Naive thymus-derived CD8-positive, alpha-beta T cell (primary cell): ENCODE results near the gene XRCC1. TPM values are rescaled to one million over a fixed set of nuclear protein-coding genes. Genes with fewer than 3 reads are reported as not detected.
"Not testable (repeated sequence)": the region's sequence is repeated elsewhere in the genome, so short reads cannot be mapped to it uniquely, and the experiment has no call there.

ENCODE experiments used
- ATAC-seq, 2 donors: fragments of 150-1000 bp; cut with Tn5 transposase in 1 of 2; sonication (Bioruptor Pico), chemical (Tn5 transposase) in 1 of 2; 1 replicate in 1 of 2; 2 replicates in 1 of 2; pipeline ENCODE4 v1.10.0; 2021; ENCODE audit warnings: mild to moderate bottlenecking in 2 of 2, moderate library complexity in 2 of 2
- POLR2A ChIA-PET: fragments of 350-600 bp; sonication (Branson Sonifier 250); formaldehyde crosslinking; loops from one replicate; lab custom pipeline; 2021; ENCODE audit warnings: antibody characterized with exemption; lab: Charles Lee
- DNase-seq, 10 donors: peaks; one replicate each; pipeline versions ENCODE4 v3.0.0 to v3.0.0-alpha.2; 2020 to 2022
- H3K27ac Mint-ChIP-seq, 10 donors: one replicate each; pipeline ENCODE4 v1.8.0; 2020 to 2022; ENCODE audit warnings: mild to moderate bottlenecking in 10 of 10, mixed read lengths in 10 of 10, moderate library complexity in 4 of 10, inconsistent platforms in 1 of 10
- H3K27me3 Mint-ChIP-seq, 5 donors: one replicate each; pipeline ENCODE4 v1.8.0; 2021 to 2022; ENCODE audit warnings: mixed read lengths in 5 of 5
- H3K36me3 Mint-ChIP-seq, 3 donors: one replicate each; pipeline ENCODE4 v1.8.0; 2020 to 2022; ENCODE audit warnings: mixed read lengths in 3 of 3, mild to moderate bottlenecking in 2 of 3, inconsistent platforms in 1 of 3
- H3K4me1 Mint-ChIP-seq, 4 donors: one replicate each; pipeline ENCODE4 v1.8.0; 2021 to 2022; ENCODE audit warnings: mixed read lengths in 4 of 4
- H3K4me3 Mint-ChIP-seq, 10 donors: one replicate each; pipeline ENCODE4 v1.8.0; 2020 to 2022; ENCODE audit warnings: mild to moderate bottlenecking in 10 of 10, mixed read lengths in 10 of 10, moderate library complexity in 6 of 10, inconsistent platforms in 1 of 10
- H3K9me3 Mint-ChIP-seq, 9 donors: one replicate each; pipeline ENCODE4 v1.8.0; 2020 to 2022; ENCODE audit warnings: mixed read lengths in 9 of 9, mild to moderate bottlenecking in 3 of 9, inconsistent platforms in 1 of 9, moderate library complexity in 1 of 9
- polyA plus RNA-seq, 3 donors: library from polyadenylated mRNA; unstranded; fragments of 300-500 nt; fragmentation: Illumina TruSeq; gene quantifications; one replicate each; pipeline ENCODE4 v1.2.3, GENCODE V29; 2021
- total RNA-seq, 8 experiments: library from RNA in 2 of 8; stranded (reverse) in 2 of 8; gene quantifications; one replicate each; pipeline ENCODE4 v1.2.3 and lab custom pipeline; 2021 to 2026

XRCC1 gene
- total and polyA plus RNA-seq, 5 experiments from 2014 or later = 16.8 to 39.0 (median 34.6) TPM

DNA sequence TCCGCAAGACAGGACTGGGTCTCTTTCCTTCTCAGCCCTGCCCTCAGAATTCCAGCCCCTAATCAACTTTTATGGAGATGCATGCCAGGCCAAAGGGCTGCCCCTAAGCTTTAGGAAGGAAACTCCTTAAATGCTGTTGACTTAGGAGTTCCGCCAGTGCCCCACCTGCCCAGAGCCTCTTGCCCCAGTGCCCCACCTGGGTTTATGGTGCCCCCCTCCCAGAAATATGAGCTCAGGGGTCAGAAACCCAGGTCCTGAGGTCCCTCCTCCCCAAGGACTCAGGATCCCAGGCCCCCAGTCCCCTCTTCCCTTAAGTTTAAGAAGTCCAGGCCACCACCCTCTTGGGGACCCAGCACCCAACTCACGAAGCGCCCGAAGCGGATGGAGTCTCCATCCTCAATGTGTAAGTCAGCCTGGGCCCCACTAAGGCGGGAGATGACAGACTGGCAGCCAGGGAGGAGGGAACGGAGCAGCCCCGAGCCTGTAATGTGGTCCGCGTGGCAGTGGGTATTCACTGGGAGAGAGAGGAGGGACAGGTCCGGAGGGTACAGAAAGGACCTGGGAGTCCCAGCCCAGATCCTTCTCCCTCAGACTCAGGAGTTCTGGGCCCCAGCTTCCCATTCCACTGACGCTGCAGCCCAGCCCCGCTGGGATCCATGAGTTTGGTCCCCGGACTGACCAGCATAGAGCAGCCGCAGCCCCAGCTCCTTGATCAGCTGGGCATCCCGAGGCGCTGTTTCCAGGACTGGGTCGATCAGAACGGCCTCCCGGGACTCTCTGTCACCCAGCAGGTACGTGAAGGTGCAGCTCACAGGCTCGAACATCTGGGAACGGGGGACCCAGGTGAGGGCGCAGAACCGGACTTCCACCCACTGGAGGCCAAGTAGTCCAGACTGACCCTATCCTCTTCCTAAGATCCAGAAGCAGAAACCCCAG, 49.2 kb downstream of the XRCC1 start:
- H3K27ac Mint-ChIP-seq = peak overlapping the region; percentile 75 to 95 (median 90)
- ATAC-seq = peak; percentile 29 to 32
- H3K36me3 Mint-ChIP-seq = peaks cover 0 to 2% (median 0%) of the 10 kb centered on the region in 3 donors

GRCh38 chr19:43524922-43525835, 50.1 kb downstream of the XRCC1 start:
- no peaks in the 10 kb centered on the region for H3K27me3 Mint-ChIP-seq
- H3K36me3 Mint-ChIP-seq = peaks cover 0 to 2% (median 0%) of the 10 kb centered on the region in 3 donors
- peaks cover 10 to 36% (median 27%) of the 10 kb centered on the region in 4 donors for H3K4me1 Mint-ChIP-seq
- ATAC-seq (peak; percentile 60 to 76), DNase-seq (peak in 7 of 10 donors; percentile 2 to 69 (median 38))
- POLR2A ChIA-PET = interaction anchor here (0.6 to 3.0 kb wide), 7 partner anchors 8 to 90 kb away, joined by 3 to 21 read pairs (median 8); partner anchors contain the start of genes IRGQ, ZNF575 and ZNF576
- peak overlapping the region; percentile 75 to 95 (median 88) for H3K27ac Mint-ChIP-seq
- H3K9me3 Mint-ChIP-seq = no peaks in the 10 kb centered on the region
- H3K4me3 Mint-ChIP-seq = peak overlapping the region; percentile 73 to 94 (median 79)

More for the DNA sequence above, 49.2 kb downstream of the XRCC1 start:
- peak in 2 of 10 donors; percentile 16 to 19 for DNase-seq
- Mint-ChIP-seq H3K9me3 (no peaks in the 10 kb centered on the region), H3K4me1 (peaks cover 10 to 36% (median 27%) of the 10 kb centered on the region in 4 donors), H3K27me3 (no peaks in the 10 kb centered on the region), H3K4me3 (peak overlapping the region; percentile 73 to 94 (median 79))
- POLR2A ChIA-PET = interaction anchor here (0.6 to 3.0 kb wide), 5 partner anchors 55 to 87 kb away, joined by 3 to 21 read pairs (median 11); partner anchors contain the start of genes IRGQ and ZNF576

DNA sequence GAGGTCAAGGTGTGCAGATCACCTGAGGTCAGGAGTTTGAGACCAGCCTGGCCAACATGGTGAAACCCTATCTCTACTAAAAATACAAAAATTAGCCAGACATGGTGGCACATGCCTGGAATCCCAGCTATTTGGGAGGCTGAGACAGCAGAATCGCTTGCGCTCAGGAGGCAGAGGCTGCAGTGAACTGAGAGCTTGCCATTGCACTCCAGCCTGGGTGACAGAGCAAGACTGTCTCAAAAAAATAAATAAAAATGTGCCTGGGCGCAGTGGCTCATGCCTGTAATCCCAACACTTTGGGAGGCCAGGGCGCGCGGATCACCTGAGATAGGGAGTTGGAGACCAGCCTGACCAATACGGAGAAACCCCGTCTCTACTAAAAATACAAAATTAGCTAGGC, 51.6 kb downstream of the XRCC1 start:
- not testable (repeated sequence) for H3K27me3 Mint-ChIP-seq, H3K4me3 Mint-ChIP-seq, H3K36me3 Mint-ChIP-seq, ATAC-seq, H3K9me3 Mint-ChIP-seq, DNase-seq
- peaks cover 14 to 43% (median 32%) of the 10 kb centered on the region in 4 donors for H3K4me1 Mint-ChIP-seq
- peak overlapping the region in 1 of 10 donors; percentile 18 for H3K27ac Mint-ChIP-seq
- POLR2A ChIA-PET = interaction anchor here (0.6 to 3.0 kb wide), 3 partner anchors 10 to 89 kb away, joined by 3 to 21 read pairs (median 4); partner anchors contain the start of gene ZNF575

DNA sequence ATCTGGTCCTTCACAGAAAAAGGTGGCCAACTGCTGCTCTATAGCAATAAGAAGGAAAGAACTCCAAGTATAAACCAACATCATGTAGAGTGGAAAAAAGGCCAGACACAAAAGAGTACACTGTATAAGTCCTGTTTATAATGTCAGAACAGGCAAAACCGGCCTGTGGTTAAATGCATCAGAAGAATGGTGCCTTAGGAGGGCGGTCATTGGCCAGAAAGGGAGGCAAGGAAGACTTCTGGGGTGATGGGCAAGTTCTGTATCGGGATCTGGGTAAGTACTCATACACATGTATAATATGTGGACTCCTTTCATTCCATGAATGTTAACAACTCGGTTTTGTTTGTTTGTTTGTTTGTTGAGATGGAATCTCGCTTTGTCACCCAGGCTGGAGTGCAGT, 52.4 kb downstream of the XRCC1 start:
- POLR2A ChIA-PET = interaction anchor here (0.6 to 1.1 kb wide), 2 partner anchors 60 to 88 kb away, joined by 3 read pairs; no protein-coding TSS in a partner anchor
- Mint-ChIP-seq H3K4me3 (peak overlapping the region in 1 of 10 donors; percentile 15), H3K27ac (peak overlapping the region in 7 of 10 donors; percentile 2 to 77 (median 43)), H3K27me3 (no peaks in the 10 kb centered on the region), H3K36me3 (peaks cover 0 to 6% (median 2%) of the 10 kb centered on the region in 3 donors), H3K9me3 (no peaks in the 10 kb centered on the region), H3K4me1 (peaks cover 16 to 43% (median 33%) of the 10 kb centered on the region in 4 donors)
- ATAC-seq (no peak), DNase-seq (no peak)

- peak; percentile 69 to 88 (median 78) for DNase-seq
- peak overlapping the region in 6 of 10 donors; percentile 23 to 73 (median 44) for H3K27ac Mint-ChIP-seq
- POLR2A ChIA-PET = interaction anchor here (0.5 to 3.8 kb wide), 14 partner anchors 8 to 417 kb away, joined by 3 to 52 read pairs (median 4); partner anchors contain the start of genes IRGQ and ZNF576
- H3K4me1 Mint-ChIP-seq = peaks cover 9 to 17% (median 16%) of the 10 kb centered on the region in 4 donors
- peak; percentile 89 to 95 for ATAC-seq
- no peaks in the 10 kb centered on the region for H3K9me3 Mint-ChIP-seq
- no peaks in the 10 kb centered on the region for H3K27me3 Mint-ChIP-seq
- H3K36me3 Mint-ChIP-seq = peaks cover 0 to 14% (median 2%) of the 10 kb centered on the region in 3 donors
- peak overlapping the region in 3 of 10 donors; percentile 2 to 16 (median 13) for H3K4me3 Mint-ChIP-seq
Observed at GRCh38 chr19:43519436-43520088, 55.8 kb downstream of the XRCC1 start.

DNA sequence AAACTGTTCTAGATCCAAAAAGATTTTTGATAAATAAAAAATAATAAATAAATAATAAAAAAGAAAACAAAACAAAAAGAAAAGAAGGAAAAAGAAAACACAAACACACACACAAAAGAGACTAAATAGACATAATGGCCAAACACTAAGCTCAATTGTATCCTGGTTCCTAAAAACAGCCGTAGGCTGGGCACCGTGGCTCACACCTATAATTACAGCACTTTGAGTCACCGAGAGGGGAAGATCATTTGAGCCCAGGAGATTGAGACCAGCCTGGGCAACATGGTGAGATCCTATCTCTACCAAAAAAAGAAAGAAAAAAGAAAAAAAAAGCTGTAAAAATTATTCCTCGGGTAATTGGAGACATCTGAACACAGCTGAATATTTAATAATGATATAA, 57.3 kb downstream of the XRCC1 start:
- DNase-seq (no peak), ATAC-seq (no peak)
- Mint-ChIP-seq H3K36me3 (peaks cover 0 to 19% (median 2%) of the 10 kb centered on the region in 3 donors), H3K9me3 (no peaks in the 10 kb centered on the region), H3K4me1 (peaks cover 9 to 16% (median 11%) of the 10 kb centered on the region in 4 donors), H3K27ac (peak overlapping the region in 2 of 10 donors; percentile 22 to 47), H3K4me3 (no peak overlapping the region), H3K27me3 (no peaks in the 10 kb centered on the region)
- POLR2A ChIA-PET = interaction anchor here (0.6 to 3.8 kb wide), 7 partner anchors 8 to 89 kb away, joined by 3 to 52 read pairs (median 6); no protein-coding TSS in a partner anchor

DNA sequence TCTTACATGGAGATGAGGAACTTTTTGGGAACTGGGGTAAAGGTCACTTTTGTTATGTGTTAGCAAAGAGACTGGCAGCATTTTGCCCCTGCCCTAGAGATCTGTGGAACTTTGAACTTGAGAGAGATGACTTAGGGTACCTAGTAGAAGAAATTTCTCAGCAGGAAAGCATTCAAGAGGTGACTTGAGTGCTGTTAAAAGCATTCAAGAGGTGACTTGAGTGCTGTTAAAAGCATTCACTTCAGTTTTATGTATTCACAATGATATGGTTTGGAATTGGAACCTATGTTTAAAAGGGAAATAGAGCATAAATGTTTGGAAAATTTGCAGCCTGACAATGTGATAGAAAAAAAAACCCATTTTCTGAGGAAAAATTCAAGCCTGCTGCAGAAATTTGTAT, 62.9 kb downstream of the XRCC1 start:
- H3K27me3 Mint-ChIP-seq, DNase-seq, H3K4me1 Mint-ChIP-seq, H3K9me3 Mint-ChIP-seq, ATAC-seq, POLR2A ChIA-PET, H3K4me3 Mint-ChIP-seq: not testable (repeated sequence)
- Mint-ChIP-seq H3K27ac (peak overlapping the region in 1 of 10 donors; percentile 32), H3K36me3 (peaks cover 0 to 45% (median 3%) of the 10 kb centered on the region in 3 donors)

DNA sequence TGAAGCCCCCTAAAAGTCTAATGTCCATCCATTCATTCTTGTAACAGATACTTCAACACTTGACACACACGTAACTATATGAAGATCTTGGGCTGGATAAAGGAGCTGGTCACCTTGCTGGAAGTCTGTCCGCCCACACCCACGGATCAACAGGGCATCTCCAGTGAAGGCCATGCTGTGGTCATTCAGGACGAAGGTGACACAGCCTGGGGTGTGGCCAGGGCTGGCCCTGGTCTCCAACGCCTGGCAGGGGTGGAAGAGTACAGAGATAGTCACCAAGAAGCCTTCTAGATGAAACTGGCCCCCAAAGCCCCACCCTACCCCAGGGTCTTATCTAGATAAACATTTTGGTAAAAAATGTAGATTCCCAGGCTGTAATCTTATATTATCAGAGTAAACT, 64.0 kb downstream of the XRCC1 start:
- POLR2A ChIA-PET = interaction anchor here (1.0 kb wide), 1 partner anchor 51 kb away, joined by 3 read pairs; no protein-coding TSS in a partner anchor
- peak overlapping the region in 1 of 10 donors; percentile 41 for H3K27ac Mint-ChIP-seq

GRCh38 chr19:43510713-43511112, 64.6 kb downstream of the XRCC1 start:
- H3K9me3 Mint-ChIP-seq = no peaks in the 10 kb centered on the region
- POLR2A ChIA-PET = interaction anchor here (0.9 to 1.5 kb wide), 2 partner anchors 8 to 47 kb away, joined by 3 to 5 read pairs; no protein-coding TSS in a partner anchor
- no peak overlapping the region for H3K4me3 Mint-ChIP-seq

More for the DNA sequence above, 64.0 kb downstream of the XRCC1 start:
- Mint-ChIP-seq H3K27me3 (no peaks in the 10 kb centered on the region), H3K4me3 (no peak overlapping the region), H3K9me3 (no peaks in the 10 kb centered on the region), H3K36me3 (peaks cover 0 to 43% (median 3%) of the 10 kb centered on the region in 3 donors), H3K4me1 (peaks cover 0 to 5% (median 0%) of the 10 kb centered on the region in 4 donors)
- ATAC-seq = no peak
- DNase-seq = no peak

DNA sequence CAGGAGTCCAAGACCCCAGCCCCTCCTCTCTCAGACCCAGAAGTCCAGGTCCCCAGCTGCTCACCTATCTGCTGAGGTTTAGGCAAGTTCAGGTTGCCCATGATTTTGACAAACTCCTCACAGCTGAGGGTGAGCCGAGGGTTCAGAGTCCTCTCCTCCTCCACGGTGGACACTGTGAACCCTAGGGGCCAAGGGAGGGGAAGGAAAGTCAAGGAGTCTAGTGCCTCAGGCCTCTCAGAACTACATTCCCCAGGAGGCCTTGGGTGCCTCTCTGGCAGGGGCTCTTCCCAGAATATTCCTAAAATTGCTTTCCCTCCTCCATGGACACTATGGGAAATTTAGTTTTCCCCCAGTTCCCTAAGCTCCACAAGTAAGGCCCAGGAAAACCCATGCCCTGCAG, 67.4 kb downstream of the XRCC1 start:
- DNase-seq = no peak
- no peaks in the 10 kb centered on the region for H3K9me3 Mint-ChIP-seq
- H3K27me3 Mint-ChIP-seq = no peaks in the 10 kb centered on the region
- POLR2A ChIA-PET = interaction anchor here (0.6 kb wide), 1 partner anchor 43 kb away, joined by 4 read pairs; no protein-coding TSS in a partner anchor
- H3K27ac Mint-ChIP-seq = peak overlapping the region in 6 of 10 donors; percentile 36 to 85 (median 68)
- no peak for ATAC-seq
- peaks cover 10 to 24% (median 18%) of the 10 kb centered on the region in 4 donors for H3K4me1 Mint-ChIP-seq
- no peak overlapping the region for H3K4me3 Mint-ChIP-seq
- H3K36me3 Mint-ChIP-seq = peaks cover 0 to 37% (median 3%) of the 10 kb centered on the region in 3 donors

More at GRCh38 chr19:43510713-43511112, 64.6 kb downstream of the XRCC1 start:
- ATAC-seq = no peak
- DNase-seq = no peak
- peaks cover 0 to 45% (median 3%) of the 10 kb centered on the region in 3 donors for H3K36me3 Mint-ChIP-seq
- H3K4me1 Mint-ChIP-seq = peaks cover 0 to 2% (median 0%) of the 10 kb centered on the region in 4 donors
- H3K27ac Mint-ChIP-seq = peak overlapping the region in 1 of 10 donors; percentile 15
- H3K27me3 Mint-ChIP-seq = no peaks in the 10 kb centered on the region

GRCh38 chr19:43506629-43507028, 68.7 kb downstream of the XRCC1 start:
- DNase-seq (no peak), ATAC-seq (no peak)
- peak overlapping the region in 7 of 10 donors; percentile 12 to 84 (median 41) for H3K27ac Mint-ChIP-seq
- H3K4me1 Mint-ChIP-seq = peaks cover 14 to 33% (median 26%) of the 10 kb centered on the region in 4 donors
- no peaks in the 10 kb centered on the region for H3K27me3 Mint-ChIP-seq
- H3K9me3 Mint-ChIP-seq = no peaks in the 10 kb centered on the region
- peaks cover 0 to 40% (median 3%) of the 10 kb centered on the region in 3 donors for H3K36me3 Mint-ChIP-seq
- H3K4me3 Mint-ChIP-seq = peak overlapping the region in 1 of 10 donors; percentile 24
- POLR2A ChIA-PET = no interaction called here
